Measurements from ENCODE around the gene SDK1.

- TF ChIP-seq CTCF (IDR thresholded peaks at IDR 0.05) (no peak), POLR2A (IDR thresholded peaks at IDR 0.05) (no peak)
Measured at GRCh38 chr7:4245866-4246470, 944.9 kb downstream of the SDK1 start.
